Measurements from ENCODE around the gene STH.
A peak's percentile ranks its signal among the peaks of the same experiment; 100 is the strongest.

STH gene

GRCh38 chr17:46042925-46043324, 43.9 kb downstream of the STH start:
- in situ Hi-C loops (cut with MboI; ENCODE audit: low sequenced_read_pairs, unreplicated experiment) = no loop called here

GRCh38 chr17:46043606-46044005, 44.6 kb downstream of the STH start:
- in situ Hi-C loops (cut with MboI; ENCODE audit: low sequenced_read_pairs, unreplicated experiment) = no loop called here
- TF ChIP-seq, protein P1, sequence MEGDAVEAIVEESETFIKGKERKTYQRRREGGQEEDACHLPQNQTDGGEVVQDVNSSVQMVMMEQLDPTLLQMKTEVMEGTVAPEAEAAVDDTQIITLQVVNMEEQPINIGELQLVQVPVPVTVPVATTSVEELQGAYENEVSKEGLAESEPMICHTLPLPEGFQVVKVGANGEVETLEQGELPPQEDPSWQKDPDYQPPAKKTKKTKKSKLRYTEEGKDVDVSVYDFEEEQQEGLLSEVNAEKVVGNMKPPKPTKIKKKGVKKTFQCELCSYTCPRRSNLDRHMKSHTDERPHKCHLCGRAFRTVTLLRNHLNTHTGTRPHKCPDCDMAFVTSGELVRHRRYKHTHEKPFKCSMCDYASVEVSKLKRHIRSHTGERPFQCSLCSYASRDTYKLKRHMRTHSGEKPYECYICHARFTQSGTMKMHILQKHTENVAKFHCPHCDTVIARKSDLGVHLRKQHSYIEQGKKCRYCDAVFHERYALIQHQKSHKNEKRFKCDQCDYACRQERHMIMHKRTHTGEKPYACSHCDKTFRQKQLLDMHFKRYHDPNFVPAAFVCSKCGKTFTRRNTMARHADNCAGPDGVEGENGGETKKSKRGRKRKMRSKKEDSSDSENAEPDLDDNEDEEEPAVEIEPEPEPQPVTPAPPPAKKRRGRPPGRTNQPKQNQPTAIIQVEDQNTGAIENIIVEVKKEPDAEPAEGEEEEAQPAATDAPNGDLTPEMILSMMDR (IDR thresholded peaks at IDR 0.05; ENCODE audit: borderline replicate concordance, control extremely low read depth, extremely low read depth, insufficient read depth, missing control alignments) = no peak
- DNase-seq (ENCODE audit: low spot score) = no peak

More at GRCh38 chr17:46042925-46043324, 43.9 kb downstream of the STH start:
- no peak for DNase-seq (ENCODE audit: low spot score)
- TF ChIP-seq, protein P1 (IDR thresholded peaks at IDR 0.05; ENCODE audit: borderline replicate concordance, control extremely low read depth, extremely low read depth, insufficient read depth, missing control alignments) = no peak

- no peak for DNase-seq (ENCODE audit: low spot score)
- in situ Hi-C loops (cut with MboI; ENCODE audit: low sequenced_read_pairs, unreplicated experiment) = no loop called here
- TF ChIP-seq, protein P1 (IDR thresholded peaks at IDR 0.05; ENCODE audit: borderline replicate concordance, control extremely low read depth, extremely low read depth, insufficient read depth, missing control alignments) = peak; percentile 65
Measured at GRCh38 chr17:46044286-46044928, 45.4 kb downstream of the STH start.

DNA sequence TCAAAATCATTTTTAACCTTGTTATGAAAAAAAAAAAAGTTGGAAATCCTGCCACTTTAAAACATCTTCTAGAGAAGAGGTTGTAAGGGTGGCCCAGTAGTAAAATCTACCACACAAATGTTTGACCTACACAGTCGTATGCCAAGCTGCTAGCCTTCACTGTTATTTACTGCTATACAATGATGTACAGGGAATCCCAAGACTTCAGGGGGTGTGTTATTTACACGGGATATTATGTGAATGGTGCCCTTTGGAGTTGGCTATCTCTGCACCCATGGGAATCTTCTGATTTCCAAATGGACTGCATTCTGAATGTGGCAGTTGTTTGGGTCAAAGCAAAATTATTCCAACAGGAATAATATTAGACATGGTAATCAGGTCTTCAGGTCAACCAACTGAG, 45.9 kb downstream of the STH start:
- no peak for DNase-seq (ENCODE audit: low spot score)
- in situ Hi-C loops (cut with MboI; ENCODE audit: low sequenced_read_pairs, unreplicated experiment) = no loop called here
- TF ChIP-seq, protein P1 (IDR thresholded peaks at IDR 0.05; ENCODE audit: borderline replicate concordance, control extremely low read depth, extremely low read depth, insufficient read depth, missing control alignments) = no peak

- no peak for DNase-seq (ENCODE audit: low spot score)
- TF ChIP-seq, protein P1 (IDR thresholded peaks at IDR 0.05; ENCODE audit: borderline replicate concordance, control extremely low read depth, extremely low read depth, insufficient read depth, missing control alignments) = no peak
- in situ Hi-C loops (cut with MboI; ENCODE audit: low sequenced_read_pairs, unreplicated experiment) = no loop called here
Measured at GRCh38 chr17:46045639-46046038, 46.6 kb downstream of the STH start.

DNA sequence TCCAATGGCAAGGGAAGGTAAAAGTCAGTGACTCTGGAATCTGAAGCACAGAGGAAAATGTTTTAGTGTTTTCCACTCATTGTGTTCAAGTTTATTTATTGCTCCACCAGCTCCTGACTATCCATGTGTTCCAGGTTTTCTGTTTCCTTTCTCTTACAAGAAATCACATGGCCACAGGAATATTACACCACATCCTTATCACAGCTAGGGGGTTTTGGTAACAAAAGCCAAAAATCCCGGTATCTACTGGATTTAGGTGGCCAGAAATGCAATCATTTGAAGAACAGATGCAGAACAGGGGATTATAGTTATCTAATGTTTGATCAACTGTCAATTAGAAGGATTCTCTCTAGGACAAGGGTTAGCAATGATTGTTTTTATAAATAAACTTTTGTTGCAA, 47.9 kb downstream of the STH start:
- in situ Hi-C loops (cut with MboI; ENCODE audit: low sequenced_read_pairs, unreplicated experiment) = no loop called here
- no peak for DNase-seq (ENCODE audit: low spot score)
- TF ChIP-seq, protein P1 (IDR thresholded peaks at IDR 0.05; ENCODE audit: borderline replicate concordance, control extremely low read depth, extremely low read depth, insufficient read depth, missing control alignments) = no peak

Measured in GM13976 (cell line).